K562 (cell line): ENCODE measurements around the gene TMEM176B. TPM values are rescaled to one million over a fixed set of nuclear protein-coding genes. Genes with fewer than 3 reads are reported as not detected.

ENCODE experiments used
- ADNP ChIP-seq: fragments of 200-800 bp; sonication (Bioruptor generic); IDR thresholded peaks from 2 replicates; pipeline ENCODE4 v1.6.1; 2016; ENCODE audit warnings: missing genetic modification characterization, missing compliant biosample characterization
- CCNT2 ChIP-seq: IDR thresholded peaks from 2 replicates; pipeline ENCODE4 v1.6.1; 2011; ENCODE audit warnings: borderline replicate concordance, low read depth, mild to moderate bottlenecking, moderate library complexity, mixed read lengths, low read length; ENCODE audit not compliant: insufficient read length; ENCODE audit errors: extremely low read depth
- CREBBP ChIP-seq: IDR thresholded peaks from one replicate; pipeline ENCODE4 v1.6.1; 2012; ENCODE audit warnings: low read depth, mild to moderate bottlenecking, control low read depth, inconsistent platforms, low read length
- EP300 ChIP-seq: IDR thresholded peaks from 2 replicates; pipeline ENCODE4 v1.6.1; 2012; ENCODE audit warnings: low read length, improper control_type of control experiment
- HIVEP1 ChIP-seq: fragments of 250-450 bp; sonication (Bioruptor Pico); IDR thresholded peaks from 2 replicates; pipeline ENCODE4 v1.4.0; 2020; ENCODE audit warnings: mild to moderate bottlenecking
- IFI16 ChIP-seq: fragments of 250-450 bp; sonication (Bioruptor Pico); IDR thresholded peaks from 2 replicates; pipeline ENCODE4 v2.1.2; 2022; ENCODE audit warnings: mild to moderate bottlenecking, inconsistent platforms
- MECOM ChIP-seq: fragments of 250-450 bp; sonication (Bioruptor Pico); IDR thresholded peaks from 2 replicates; pipeline ENCODE4 v1.8.0; 2022; ENCODE audit warnings: inconsistent platforms
- NR1H2 ChIP-seq: sonication (generic); formaldehyde crosslinking; IDR thresholded peaks from 2 replicates; pipeline ENCODE4 v1.4.0; 2020; ENCODE audit warnings: mild to moderate bottlenecking, missing genetic modification reagents
- SIN3B ChIP-seq: fragments of 450-650 bp; IDR thresholded peaks from 2 replicates; pipeline ENCODE4 v1.6.1; 2017; ENCODE audit warnings: low read depth, mild to moderate bottlenecking, moderate library complexity
- SPI1 ChIP-seq: IDR thresholded peaks from 2 replicates; pipeline ENCODE4 v1.6.1; 2011; ENCODE audit warnings: low read depth, low read length, control low read depth, borderline replicate concordance
- TAL1 ChIP-seq: fragments of 450-650 bp; IDR thresholded peaks from 2 replicates; pipeline ENCODE4 v1.6.1; 2016; ENCODE audit warnings: mild to moderate bottlenecking
- ZNF57 ChIP-seq: fragments of 450-650 bp; formaldehyde crosslinking; IDR thresholded peaks from 2 replicates; pipeline ENCODE4 v1.4.0; 2020; ENCODE audit warnings: mild to moderate bottlenecking, moderate library complexity
- ZNF778 ChIP-seq: fragments of 450-650 bp; formaldehyde crosslinking; IDR thresholded peaks from 2 replicates; pipeline ENCODE4 v1.4.0; 2020; ENCODE audit warnings: mild to moderate bottlenecking, moderate library complexity
- ZNF785 ChIP-seq: fragments of 250-450 bp; sonication (Bioruptor Pico); IDR thresholded peaks from 2 replicates; pipeline ENCODE4 v1.4.0; 2020; ENCODE audit warnings: mild to moderate bottlenecking
- polyA plus RNA-seq, 8 experiments: library from polyadenylated mRNA; depleted of rRNA in 4 of 8; stranded (reverse) in 5 of 8; unstranded in 3 of 8; fragments of >200 nt; fragmentation: Nextera tagmentation in 2 of 8; fragmentation: Illumina TruSeq in 1 of 8; extraction: Ambion mirVana in 2 of 8; extraction: Trizol in 1 of 8; gene quantifications; 2 replicates each; pipeline versions ENCODE4 v1.2.1 to v1.2.3, GENCODE V29; 2011 to 2014; ENCODE audit warnings: inconsistent platforms in 1 of 8, missing spikeins in 1 of 8
- total RNA-seq, 7 experiments: library from RNA; depleted of rRNA in 6 of 7; stranded (reverse); fragments of >200 nt in 6 of 7; fragmentation: Illumina TruSeq in 2 of 7; extraction: Trizol in 2 of 7; gene quantifications; 2 replicates each; pipeline versions ENCODE4 v1.2.1 to v1.2.3, GENCODE V29; 2011 to 2021; ENCODE audit warnings: low replicate concordance in 1 of 7
- TF ChIP-seq, protein P1 (sequence below): sonication (generic); IDR thresholded peaks from 2 replicates; pipeline ENCODE4 v1.6.1; 2016
- TF ChIP-seq, protein P2 (sequence below): fragments of 450-650 bp; formaldehyde crosslinking; IDR thresholded peaks from 2 replicates; pipeline ENCODE4 v1.4.0; 2020; ENCODE audit warnings: mild to moderate bottlenecking, moderate library complexity
- TF ChIP-seq, protein P3 (sequence below): fragments of 250-450 bp; sonication (Bioruptor Pico); IDR thresholded peaks from 2 replicates; pipeline ENCODE4 v1.4.0; 2020; ENCODE audit warnings: mild to moderate bottlenecking, moderate library complexity
- TF ChIP-seq, protein P4 (sequence below), 3 experiments: fragments of 200-800 bp in 1 of 3; fragments of 250-450 bp in 1 of 3; fragments of 450-650 bp in 1 of 3; sonication (Bioruptor Pico) in 1 of 3; sonication (Bioruptor generic) in 1 of 3; formaldehyde crosslinking in 1 of 3; IDR thresholded peaks; 2 replicates each; pipeline versions ENCODE4 v1.6.1 to v1.8.0; 2016 to 2022; ENCODE audit warnings: mild to moderate bottlenecking in 2 of 3, missing genetic modification characterization in 2 of 3, missing compliant biosample characterization in 1 of 3, moderate library complexity in 1 of 3

Gene TMEM176B
- total and polyA plus RNA-seq, 9 of the 15 experiments (the other 6 are each of a cell fraction or from before 2014, with no cell fraction given), result 0.19 to 0.60 TPM; not detected in 7

DNA sequence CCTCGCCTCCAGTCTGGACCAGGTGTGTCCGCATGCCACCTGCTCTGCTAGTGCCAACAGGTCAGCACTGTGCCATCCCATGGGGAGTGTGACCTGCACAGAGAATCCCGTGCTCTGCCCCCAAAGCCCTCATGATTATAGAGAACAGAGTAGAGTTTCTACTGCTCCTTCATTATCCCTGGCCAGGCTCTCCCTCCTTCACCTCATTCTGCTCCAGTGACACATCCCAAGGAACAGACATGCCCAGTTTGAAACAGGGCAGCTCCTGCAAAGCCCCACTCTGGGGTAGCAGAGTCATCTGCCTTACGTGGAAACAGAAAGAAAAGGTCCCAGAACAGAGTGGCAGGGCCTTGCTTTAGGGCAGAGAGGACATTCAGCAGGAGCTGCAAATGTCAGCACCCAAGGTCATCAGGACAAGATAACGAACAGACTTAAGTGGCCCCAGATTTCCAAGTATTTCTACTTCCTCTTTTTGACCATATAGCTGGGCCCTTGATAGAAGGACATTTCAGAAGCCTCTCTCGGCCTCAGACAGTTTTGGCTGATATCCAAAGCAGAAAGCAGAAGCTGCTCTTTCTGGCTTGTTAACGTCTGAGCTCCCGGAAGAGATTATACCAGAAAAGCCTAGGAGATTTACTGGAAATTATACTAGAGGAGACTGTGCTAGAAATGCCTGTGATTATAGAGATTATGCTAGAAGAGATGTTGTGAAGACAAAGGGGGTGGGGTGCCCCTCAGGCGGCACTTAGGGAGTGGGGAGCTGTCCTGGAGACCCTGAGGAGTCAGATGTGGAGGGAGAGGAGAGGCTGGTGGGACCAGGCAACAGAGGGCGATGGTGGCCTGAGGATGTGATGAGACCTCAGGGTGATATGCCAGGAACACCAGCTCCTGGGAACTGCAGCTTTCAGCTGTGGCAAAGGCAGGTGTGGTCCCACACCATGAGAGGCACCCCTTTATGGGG is 12.6 kb downstream of the TMEM176B start (continued):
- TF ChIP-seq, protein P1, sequence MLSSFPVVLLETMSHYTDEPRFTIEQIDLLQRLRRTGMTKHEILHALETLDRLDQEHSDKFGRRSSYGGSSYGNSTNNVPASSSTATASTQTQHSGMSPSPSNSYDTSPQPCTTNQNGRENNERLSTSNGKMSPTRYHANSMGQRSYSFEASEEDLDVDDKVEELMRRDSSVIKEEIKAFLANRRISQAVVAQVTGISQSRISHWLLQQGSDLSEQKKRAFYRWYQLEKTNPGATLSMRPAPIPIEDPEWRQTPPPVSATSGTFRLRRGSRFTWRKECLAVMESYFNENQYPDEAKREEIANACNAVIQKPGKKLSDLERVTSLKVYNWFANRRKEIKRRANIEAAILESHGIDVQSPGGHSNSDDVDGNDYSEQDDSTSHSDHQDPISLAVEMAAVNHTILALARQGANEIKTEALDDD, result 0 out of 2 replicates have a peak, but pooled peaks have one; percentile 53
- TF ChIP-seq CCNT2, result peak; percentile 89
- TF ChIP-seq SIN3B, result 0 out of 2 replicates have a peak, but pooled peaks have one; percentile 28
- no peak for TF ChIP-seq CREBBP
- no peak for TF ChIP-seq ZNF57 (CRISPR knock-in tag)
- TF ChIP-seq EP300, result peak; percentile 86
- TF ChIP-seq ZNF778 (CRISPR knock-in tag), result no peak
- peak; percentile 42; the same call in 1 of the 2 replicates for TF ChIP-seq TAL1
- TF ChIP-seq, protein P2, sequence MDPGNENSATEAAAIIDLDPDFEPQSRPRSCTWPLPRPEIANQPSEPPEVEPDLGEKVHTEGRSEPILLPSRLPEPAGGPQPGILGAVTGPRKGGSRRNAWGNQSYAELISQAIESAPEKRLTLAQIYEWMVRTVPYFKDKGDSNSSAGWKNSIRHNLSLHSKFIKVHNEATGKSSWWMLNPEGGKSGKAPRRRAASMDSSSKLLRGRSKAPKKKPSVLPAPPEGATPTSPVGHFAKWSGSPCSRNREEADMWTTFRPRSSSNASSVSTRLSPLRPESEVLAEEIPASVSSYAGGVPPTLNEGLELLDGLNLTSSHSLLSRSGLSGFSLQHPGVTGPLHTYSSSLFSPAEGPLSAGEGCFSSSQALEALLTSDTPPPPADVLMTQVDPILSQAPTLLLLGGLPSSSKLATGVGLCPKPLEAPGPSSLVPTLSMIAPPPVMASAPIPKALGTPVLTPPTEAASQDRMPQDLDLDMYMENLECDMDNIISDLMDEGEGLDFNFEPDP (CRISPR knock-in tag), result no peak
- no peak for TF ChIP-seq NR1H2 (CRISPR knock-in tag)
- TF ChIP-seq, protein P3, sequence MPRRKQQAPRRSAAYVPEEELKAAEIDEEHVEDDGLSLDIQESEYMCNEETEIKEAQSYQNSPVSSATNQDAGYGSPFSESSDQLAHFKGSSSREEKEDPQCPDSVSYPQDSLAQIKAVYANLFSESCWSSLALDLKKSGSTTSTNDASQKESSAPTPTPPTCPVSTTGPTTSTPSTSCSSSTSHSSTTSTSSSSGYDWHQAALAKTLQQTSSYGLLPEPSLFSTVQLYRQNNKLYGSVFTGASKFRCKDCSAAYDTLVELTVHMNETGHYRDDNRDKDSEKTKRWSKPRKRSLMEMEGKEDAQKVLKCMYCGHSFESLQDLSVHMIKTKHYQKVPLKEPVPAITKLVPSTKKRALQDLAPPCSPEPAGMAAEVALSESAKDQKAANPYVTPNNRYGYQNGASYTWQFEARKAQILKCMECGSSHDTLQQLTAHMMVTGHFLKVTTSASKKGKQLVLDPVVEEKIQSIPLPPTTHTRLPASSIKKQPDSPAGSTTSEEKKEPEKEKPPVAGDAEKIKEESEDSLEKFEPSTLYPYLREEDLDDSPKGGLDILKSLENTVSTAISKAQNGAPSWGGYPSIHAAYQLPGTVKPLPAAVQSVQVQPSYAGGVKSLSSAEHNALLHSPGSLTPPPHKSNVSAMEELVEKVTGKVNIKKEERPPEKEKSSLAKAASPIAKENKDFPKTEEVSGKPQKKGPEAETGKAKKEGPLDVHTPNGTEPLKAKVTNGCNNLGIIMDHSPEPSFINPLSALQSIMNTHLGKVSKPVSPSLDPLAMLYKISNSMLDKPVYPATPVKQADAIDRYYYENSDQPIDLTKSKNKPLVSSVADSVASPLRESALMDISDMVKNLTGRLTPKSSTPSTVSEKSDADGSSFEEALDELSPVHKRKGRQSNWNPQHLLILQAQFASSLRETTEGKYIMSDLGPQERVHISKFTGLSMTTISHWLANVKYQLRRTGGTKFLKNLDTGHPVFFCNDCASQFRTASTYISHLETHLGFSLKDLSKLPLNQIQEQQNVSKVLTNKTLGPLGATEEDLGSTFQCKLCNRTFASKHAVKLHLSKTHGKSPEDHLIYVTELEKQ (CRISPR knock-in tag), result no peak
- no peak for TF ChIP-seq IFI16 (CRISPR knock-in tag)
- peak; percentile 98 for TF ChIP-seq SPI1
- TF ChIP-seq HIVEP1, result no peak
- TF ChIP-seq, protein P4, sequence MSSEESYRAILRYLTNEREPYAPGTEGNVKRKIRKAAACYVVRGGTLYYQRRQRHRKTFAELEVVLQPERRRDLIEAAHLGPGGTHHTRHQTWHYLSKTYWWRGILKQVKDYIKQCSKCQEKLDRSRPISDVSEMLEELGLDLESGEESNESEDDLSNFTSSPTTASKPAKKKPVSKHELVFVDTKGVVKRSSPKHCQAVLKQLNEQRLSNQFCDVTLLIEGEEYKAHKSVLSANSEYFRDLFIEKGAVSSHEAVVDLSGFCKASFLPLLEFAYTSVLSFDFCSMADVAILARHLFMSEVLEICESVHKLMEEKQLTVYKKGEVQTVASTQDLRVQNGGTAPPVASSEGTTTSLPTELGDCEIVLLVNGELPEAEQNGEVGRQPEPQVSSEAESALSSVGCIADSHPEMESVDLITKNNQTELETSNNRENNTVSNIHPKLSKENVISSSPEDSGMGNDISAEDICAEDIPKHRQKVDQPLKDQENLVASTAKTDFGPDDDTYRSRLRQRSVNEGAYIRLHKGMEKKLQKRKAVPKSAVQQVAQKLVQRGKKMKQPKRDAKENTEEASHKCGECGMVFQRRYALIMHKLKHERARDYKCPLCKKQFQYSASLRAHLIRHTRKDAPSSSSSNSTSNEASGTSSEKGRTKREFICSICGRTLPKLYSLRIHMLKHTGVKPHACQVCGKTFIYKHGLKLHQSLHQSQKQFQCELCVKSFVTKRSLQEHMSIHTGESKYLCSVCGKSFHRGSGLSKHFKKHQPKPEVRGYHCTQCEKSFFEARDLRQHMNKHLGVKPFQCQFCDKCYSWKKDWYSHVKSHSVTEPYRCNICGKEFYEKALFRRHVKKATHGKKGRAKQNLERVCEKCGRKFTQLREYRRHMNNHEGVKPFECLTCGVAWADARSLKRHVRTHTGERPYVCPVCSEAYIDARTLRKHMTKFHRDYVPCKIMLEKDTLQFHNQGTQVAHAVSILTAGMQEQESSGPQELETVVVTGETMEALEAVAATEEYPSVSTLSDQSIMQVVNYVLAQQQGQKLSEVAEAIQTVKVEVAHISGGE (CRISPR knock-in tag; IDR thresholded peaks at IDR 0.05), result no peak
- no peak for TF ChIP-seq ADNP (tag)
- peak; percentile 99 for TF ChIP-seq MECOM (CRISPR knock-in tag)
- no peak for TF ChIP-seq ZNF785 (CRISPR knock-in tag)
